SK-N-MC (cell line): ENCODE measurements around the gene MEI1.

Source experiments
- EZH2 ChIP-seq: fragments of 200-600 bp; sonication (generic); IDR thresholded peaks from one replicate; pipeline ENCODE4 v1.6.1; 2017; ENCODE audit warnings: antibody characterized with exemption
- FOXP2 ChIP-seq: optimal IDR thresholded peaks from 2 replicates; pipeline ENCODE3; 2011; ENCODE audit warnings: mild to moderate bottlenecking, moderate library complexity; ENCODE audit not compliant: insufficient read depth; ENCODE audit errors: extremely low read length, control extremely low read depth
- POLR2AphosphoS5 ChIP-seq: IDR thresholded peaks from 2 replicates; pipeline ENCODE4 v1.6.1; 2012; ENCODE audit warnings: mild to moderate bottlenecking, low read depth, low read length, borderline replicate concordance

DNA sequence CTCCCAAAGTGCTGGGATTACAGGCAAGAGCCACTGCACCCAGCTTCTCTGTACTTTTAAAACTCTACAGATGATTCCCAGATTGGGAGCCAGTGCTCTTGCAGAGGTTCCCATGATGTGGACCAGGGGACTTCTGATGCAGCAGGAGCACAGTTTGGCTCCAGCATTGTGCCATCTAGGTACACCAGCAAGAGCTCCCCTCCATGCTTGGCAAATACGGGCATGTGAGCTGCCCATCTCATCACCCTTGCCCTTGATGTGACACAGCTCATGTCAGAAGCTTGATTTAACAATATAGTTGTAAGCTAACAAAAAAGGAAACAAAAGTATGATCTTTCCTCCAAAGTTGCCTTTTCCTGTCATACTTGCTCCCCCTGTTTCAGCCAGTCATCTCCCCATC, 39.4 kb upstream of the MEI1 start:
- no peak for TF ChIP-seq EZH2
- TF ChIP-seq POLR2AphosphoS5, result no peak
- no peak for TF ChIP-seq FOXP2
